Smooth muscle cell (in vitro differentiated cells): Measurements from ENCODE around the gene HOXC10. TPM values are rescaled to one million over a fixed set of nuclear protein-coding genes. Genes with fewer than 3 reads are reported as not detected.

ENCODE experiments used
- DNase-seq: peaks from one replicate; lab custom pipeline; 2025; ENCODE audit not compliant: unreplicated experiment; lab: John Stamatoyannopoulos, UW
- H2AFZ ChIP-seq: fragments of 200-600 bp; sonication (generic); 2 replicates; pipeline ENCODE4 v1.6.0; 2016; ENCODE audit warnings: antibody characterized with exemption, low read depth, mild to moderate bottlenecking
- H3F3A ChIP-seq: fragments of 200-600 bp; sonication (generic); 2 replicates; pipeline ENCODE4 v1.6.0; 2017; ENCODE audit warnings: antibody characterized with exemption, low read depth
- H3K27ac ChIP-seq: fragments of 200-600 bp; sonication (generic); 2 replicates; pipeline ENCODE4 v1.5.1; 2016; ENCODE audit warnings: low read depth, mild to moderate bottlenecking
- H3K27me3 ChIP-seq: fragments of 200-600 bp; sonication (generic); 2 replicates; pipeline ENCODE4 v1.6.1; 2016; ENCODE audit warnings: low read depth, mild to moderate bottlenecking
- H3K36me3 ChIP-seq: fragments of 200-600 bp; sonication (generic); 2 replicates; pipeline ENCODE4 v1.5.1; 2016; ENCODE audit warnings: low read depth
- H3K4me1 ChIP-seq: fragments of 200-600 bp; sonication (generic); 2 replicates; pipeline ENCODE4 v1.5.1; 2016; ENCODE audit warnings: low read depth
- H3K4me2 ChIP-seq: fragments of 200-600 bp; sonication (generic); 2 replicates; pipeline ENCODE4 v1.6.0; 2016; ENCODE audit warnings: mild to moderate bottlenecking
- H3K4me3 ChIP-seq: fragments of 200-600 bp; sonication (generic); 2 replicates; pipeline ENCODE4 v1.5.1; 2016; ENCODE audit warnings: mild to moderate bottlenecking
- H3K79me2 ChIP-seq: fragments of 200-600 bp; sonication (generic); 2 replicates; pipeline ENCODE4 v1.6.0; 2016; ENCODE audit warnings: low read depth, mild to moderate bottlenecking
- H3K9ac ChIP-seq: fragments of 200-600 bp; sonication (generic); 2 replicates; pipeline ENCODE4 v1.6.0; 2016; ENCODE audit warnings: low read depth
- H3K9me3 ChIP-seq: fragments of 200-600 bp; sonication (generic); replicated peaks from 2 replicates; pipeline ENCODE4 v1.5.1; 2016; ENCODE audit warnings: low read depth
- H4K20me1 ChIP-seq: fragments of 200-600 bp; sonication (generic); 2 replicates; pipeline ENCODE4 v1.6.0; 2016; ENCODE audit warnings: low read depth
- WGBS: methylation state at CpG from one replicate; pipeline ENCODE4 v1.1.7; 2016; ENCODE audit warnings: low lambda C conversion rate; 5-methylcytosine and 5-hydroxymethylcytosine counted together
- polyA plus RNA-seq: library from polyadenylated mRNA; unstranded; fragments of >200 nt; fragmentation: Nextera tagmentation; extraction: Ambion mirVana; gene quantifications from 2 replicates; pipeline ENCODE4 v1.2.1, GENCODE V29; 2016
- total RNA-seq: library from RNA; depleted of rRNA; stranded (reverse); fragments of >200 nt; gene quantifications from 2 replicates; pipeline ENCODE4 v1.2.3, GENCODE V29; 2014
- TF ChIP-seq, protein P1 (sequence below): fragments of 200-600 bp; sonication (generic); IDR thresholded peaks from 2 replicates; pipeline ENCODE4 v1.5.1; 2017; ENCODE audit warnings: borderline replicate concordance, mild to moderate bottlenecking, antibody characterized with exemption; ENCODE audit not compliant: insufficient read depth, poor library complexity, severe bottlenecking

HOXC10 gene
- total and polyA plus RNA-seq, 2 experiments from 2014 or later = 0.66 TPM; not detected in 1

DNA sequence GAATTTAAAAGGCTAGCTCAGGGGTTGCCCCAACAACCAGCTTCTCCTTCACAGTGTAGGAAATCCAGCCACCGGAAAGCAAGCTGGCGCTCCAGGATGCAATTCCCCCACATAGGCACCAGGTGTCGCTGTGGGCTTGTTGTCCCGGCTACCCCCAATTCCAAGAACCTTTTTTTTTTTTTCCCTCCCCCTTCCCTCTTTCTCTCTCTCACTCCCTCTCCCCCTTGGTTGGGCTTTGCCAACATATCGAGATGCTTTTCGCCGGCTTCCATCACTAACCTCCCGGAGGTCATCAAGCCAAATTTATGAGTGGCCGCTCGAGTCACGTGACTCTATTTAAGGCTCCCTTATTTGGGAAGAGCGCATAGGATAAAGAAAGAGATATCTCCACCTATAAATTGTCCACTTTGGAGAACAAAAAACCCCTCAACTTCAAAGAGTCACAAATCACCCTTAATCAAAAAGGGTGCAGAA, 47.7 kb downstream of the HOXC10 start, which contains the start of gene HOXC5:
Gene HOXC5, plus strand, starts transcription at position 424 of the 474 bp plus-strand sequence. CDS start 73 bp downstream, outside the sequence.
- WGBS = 4% methylated on average over 12 of the region's 12 CpGs
- Histone ChIP-seq H3K4me1 (peaks cover 8% of the 10 kb centered on the region), H3K36me3 (no peaks in the 10 kb centered on the region), H2AFZ (no peak within 1 kb of the TSS), H3K79me2 (no peaks in the 10 kb centered on the region), H3K4me3 (peak within 1 kb of the TSS; percentile 30), H3K4me2 (peak within 1 kb of the TSS; percentile 94), H3K9ac (no peak within 1 kb of the TSS), H4K20me1 (no peaks in the 10 kb centered on the region), H3K9me3 (no peaks in the 10 kb centered on the region), H3K27ac (peak within 1 kb of the TSS; percentile 88), H3K27me3 (peaks cover 99% of the 10 kb centered on the region), H3F3A (no peaks in the 10 kb centered on the region)
- DNase-seq = no peak
- TF ChIP-seq, protein P1, sequence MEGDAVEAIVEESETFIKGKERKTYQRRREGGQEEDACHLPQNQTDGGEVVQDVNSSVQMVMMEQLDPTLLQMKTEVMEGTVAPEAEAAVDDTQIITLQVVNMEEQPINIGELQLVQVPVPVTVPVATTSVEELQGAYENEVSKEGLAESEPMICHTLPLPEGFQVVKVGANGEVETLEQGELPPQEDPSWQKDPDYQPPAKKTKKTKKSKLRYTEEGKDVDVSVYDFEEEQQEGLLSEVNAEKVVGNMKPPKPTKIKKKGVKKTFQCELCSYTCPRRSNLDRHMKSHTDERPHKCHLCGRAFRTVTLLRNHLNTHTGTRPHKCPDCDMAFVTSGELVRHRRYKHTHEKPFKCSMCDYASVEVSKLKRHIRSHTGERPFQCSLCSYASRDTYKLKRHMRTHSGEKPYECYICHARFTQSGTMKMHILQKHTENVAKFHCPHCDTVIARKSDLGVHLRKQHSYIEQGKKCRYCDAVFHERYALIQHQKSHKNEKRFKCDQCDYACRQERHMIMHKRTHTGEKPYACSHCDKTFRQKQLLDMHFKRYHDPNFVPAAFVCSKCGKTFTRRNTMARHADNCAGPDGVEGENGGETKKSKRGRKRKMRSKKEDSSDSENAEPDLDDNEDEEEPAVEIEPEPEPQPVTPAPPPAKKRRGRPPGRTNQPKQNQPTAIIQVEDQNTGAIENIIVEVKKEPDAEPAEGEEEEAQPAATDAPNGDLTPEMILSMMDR = peak; percentile 93

DNA sequence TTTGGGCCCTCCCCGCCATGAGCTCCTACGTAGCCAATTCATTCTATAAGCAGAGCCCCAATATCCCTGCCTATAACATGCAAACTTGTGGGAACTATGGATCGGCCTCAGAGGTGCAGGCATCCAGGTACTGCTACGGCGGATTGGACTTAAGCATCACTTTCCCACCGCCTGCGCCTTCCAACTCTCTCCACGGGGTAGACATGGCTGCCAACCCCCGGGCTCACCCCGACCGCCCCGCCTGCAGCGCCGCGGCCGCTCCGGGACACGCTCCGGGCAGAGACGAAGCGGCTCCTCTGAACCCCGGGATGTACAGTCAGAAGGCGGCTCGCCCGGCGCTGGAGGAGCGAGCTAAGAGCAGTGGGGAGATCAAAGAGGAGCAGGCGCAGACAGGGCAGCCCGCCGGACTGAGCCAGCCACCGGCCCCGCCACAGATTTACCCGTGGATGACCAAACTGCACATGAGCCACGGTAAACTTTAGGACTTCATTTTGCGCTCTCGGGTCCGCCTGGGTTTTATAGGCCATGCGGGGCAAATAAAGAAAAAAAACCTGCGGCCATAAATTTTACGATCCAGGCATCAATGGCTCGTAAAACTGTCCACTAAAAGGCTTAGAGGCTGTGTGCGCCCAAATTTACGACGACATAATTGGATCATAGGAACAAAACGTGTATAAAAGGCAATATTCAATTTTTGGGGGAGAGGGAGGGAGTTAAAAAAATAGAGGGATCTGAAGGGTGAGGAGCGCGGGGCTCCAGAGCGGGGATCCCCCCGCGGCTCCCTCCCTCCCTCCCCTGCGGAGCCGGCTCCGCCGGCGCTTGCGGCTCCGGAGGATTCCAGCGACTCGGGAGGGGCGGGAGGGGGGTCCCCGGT, 48.4 kb downstream of the HOXC10 start:
- Histone ChIP-seq H3K4me3 (peak overlapping the region; percentile 30), H2AFZ (no peak overlapping the region), H3K79me2 (no peaks in the 10 kb centered on the region), H3K9ac (no peak overlapping the region), H3F3A (no peaks in the 10 kb centered on the region), H3K36me3 (no peaks in the 10 kb centered on the region), H3K27ac (no peak overlapping the region), H3K4me1 (peaks cover 8% of the 10 kb centered on the region), H3K9me3 (no peaks in the 10 kb centered on the region), H3K27me3 (peaks cover 99% of the 10 kb centered on the region), H4K20me1 (no peaks in the 10 kb centered on the region), H3K4me2 (peak overlapping the region; percentile 81)
- 3% methylated on average over 50 of the region's 61 CpGs for WGBS
- no peak for DNase-seq
- TF ChIP-seq, protein P1 = no peak

DNA sequence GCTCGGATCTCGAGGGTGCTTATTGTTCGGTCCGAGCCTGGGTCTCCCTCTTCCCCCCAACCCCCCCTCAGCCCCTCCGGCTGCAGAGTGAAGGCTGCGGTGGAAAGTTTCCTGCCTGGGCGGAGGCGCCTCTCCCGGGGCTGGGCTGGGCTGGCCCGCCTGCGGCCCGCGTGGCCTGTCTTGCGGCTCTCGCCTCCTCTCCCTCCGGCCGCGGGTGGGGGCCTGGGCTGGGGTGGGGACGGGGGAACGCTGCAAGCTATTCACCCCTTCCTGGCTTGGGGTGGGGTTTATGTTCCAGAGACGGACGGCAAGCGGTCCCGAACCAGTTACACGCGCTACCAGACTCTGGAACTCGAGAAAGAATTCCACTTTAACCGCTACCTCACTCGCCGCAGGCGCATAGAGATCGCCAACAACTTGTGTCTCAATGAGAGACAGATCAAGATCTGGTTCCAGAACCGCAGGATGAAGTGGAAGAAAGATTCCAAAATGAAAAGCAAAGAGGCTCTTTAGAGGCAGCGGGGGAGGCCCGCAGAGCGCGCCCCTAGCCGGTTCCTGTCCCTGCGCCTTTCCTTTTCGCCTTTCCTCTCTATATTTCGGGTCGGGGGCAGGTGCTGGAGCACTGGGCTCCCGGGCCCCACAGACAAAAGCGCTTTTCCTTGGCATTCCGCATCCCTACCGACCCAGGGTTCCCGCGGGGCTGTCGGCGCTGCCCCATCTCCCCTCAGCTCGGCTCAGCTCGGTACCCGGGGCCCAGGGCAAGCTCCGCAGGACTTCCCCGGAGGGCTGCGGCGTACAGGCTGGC, 49.2 kb downstream of the HOXC10 start:
- 13% methylated on average over 39 of the region's 57 CpGs for WGBS
- H3K36me3 ChIP-seq = no peaks in the 10 kb centered on the region

More for the DNA sequence above, 49.2 kb downstream of the HOXC10 start:
- TF ChIP-seq, protein P1 = no peak
- Histone ChIP-seq H3K4me2 (peak overlapping the region; percentile 81), H4K20me1 (no peaks in the 10 kb centered on the region), H2AFZ (no peak overlapping the region), H3K9me3 (no peaks in the 10 kb centered on the region), H3K4me3 (peak overlapping the region; percentile 30), H3K27ac (no peak overlapping the region), H3K4me1 (peaks cover 8% of the 10 kb centered on the region), H3K27me3 (peaks cover 99% of the 10 kb centered on the region), H3F3A (no peaks in the 10 kb centered on the region), H3K9ac (no peak overlapping the region), H3K79me2 (no peaks in the 10 kb centered on the region)
- no peak for DNase-seq
